Mesangial cell (primary cell): Measurements from ENCODE around the gene TNKS2. TPM values are rescaled to one million over a fixed set of nuclear protein-coding genes. Genes with fewer than 3 reads are reported as not detected.

Experiments used
- total RNA-seq: library from RNA; depleted of rRNA; stranded (reverse); fragments of >200 nt; gene quantifications from 2 replicates; pipeline ENCODE4 v1.2.3, GENCODE V29; 2015

TNKS2 gene
- 21.0 and 26.0 TPM in 2 replicates for total RNA-seq

DNA sequence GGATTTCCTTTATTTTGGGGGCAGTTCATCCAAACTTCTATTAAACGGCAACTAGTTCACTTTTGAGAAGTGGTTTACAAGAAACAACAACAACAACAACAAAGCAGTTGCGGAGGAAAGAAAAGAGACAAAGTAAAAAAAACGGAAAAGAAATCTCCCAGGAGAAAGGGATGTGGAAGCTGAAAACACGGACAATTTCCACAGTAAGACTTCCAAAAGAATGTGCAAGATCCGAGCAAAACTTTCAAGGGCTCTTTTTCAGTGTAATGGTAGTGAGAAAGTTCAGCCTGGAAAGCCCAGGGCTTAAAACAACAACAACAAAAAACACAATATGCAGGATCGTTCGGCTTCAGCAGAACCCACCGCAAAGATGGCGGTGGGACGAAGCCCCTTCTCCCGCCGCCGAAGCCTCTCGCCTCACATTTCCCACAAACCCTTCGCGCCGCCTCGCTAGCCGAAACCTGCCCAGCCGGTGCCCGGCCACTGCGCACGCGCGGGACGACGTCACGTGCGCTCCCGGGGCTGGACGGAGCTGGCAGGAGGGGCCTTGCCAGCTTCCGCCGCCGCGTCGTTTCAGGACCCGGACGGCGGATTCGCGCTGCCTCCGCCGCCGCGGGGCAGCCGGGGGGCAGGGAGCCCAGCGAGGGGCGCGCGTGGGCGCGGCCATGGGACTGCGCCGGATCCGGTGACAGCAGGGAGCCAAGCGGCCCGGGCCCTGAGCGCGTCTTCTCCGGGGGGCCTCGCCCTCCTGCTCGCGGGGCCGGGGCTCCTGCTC is at the start of gene TNKS2:
Gene TNKS2 (plus strand): TSS at position 553 of the 775 bp plus-strand sequence. CDS start 265 bp downstream, outside the sequence.

GRCh38 chr10:91909117-91909677 is 111.0 kb downstream of the TNKS2 start, which contains the start of gene FGFBP3:
Gene FGFBP3 (minus strand): TSS chr10:91909486. CDS start chr10:91908969, 517 bp downstream.

Other genes starting within 250 kb of the TNKS2 start
- gene PPP1R3C, start 165.4 kb upstream of the TNKS2 start, total RNA-seq, result 1.8 and 8.2 TPM in 2 replicates
- 0.33 and 0.38 TPM in 2 replicates for gene FGFBP3, start 111.1 kb downstream of the TNKS2 start, total RNA-seq
- 13.7 and 14.7 TPM in 2 replicates for gene BTAF1, start 125.3 kb downstream of the TNKS2 start, total RNA-seq